Glutamatergic neuron (in vitro differentiated cells): ENCODE results near the gene ALMS1. TPM values are rescaled to one million over a fixed set of nuclear protein-coding genes. Genes with fewer than 3 reads are reported as not detected.
"Not testable (repeated sequence)": the region's sequence is repeated elsewhere in the genome, so short reads cannot be mapped to it uniquely, and the experiment has no call there.

Experiments used
- DNase-seq: peaks from one replicate; pipeline ENCODE4 v3.0.0; 2022
- H3K27ac Mint-ChIP-seq: one replicate; pipeline ENCODE4 v1.8.0; 2020; ENCODE audit warnings: mild to moderate bottlenecking, mixed read lengths, inconsistent platforms; ENCODE audit not compliant: unreplicated experiment
- H3K27me3 Mint-ChIP-seq: one replicate; pipeline ENCODE4 v1.8.0; 2020; ENCODE audit warnings: mild to moderate bottlenecking, moderate library complexity, mixed read lengths, inconsistent platforms; ENCODE audit not compliant: unreplicated experiment
- H3K36me3 Mint-ChIP-seq: one replicate; pipeline ENCODE4 v1.8.0; 2020; ENCODE audit warnings: mild to moderate bottlenecking, mixed read lengths, inconsistent platforms; ENCODE audit not compliant: unreplicated experiment
- H3K4me1 Mint-ChIP-seq: one replicate; pipeline ENCODE4 v1.8.0; 2020; ENCODE audit warnings: mild to moderate bottlenecking, low read depth, mixed read lengths, inconsistent platforms; ENCODE audit not compliant: unreplicated experiment
- H3K4me3 Mint-ChIP-seq: one replicate; pipeline ENCODE4 v1.8.0; 2020; ENCODE audit warnings: mild to moderate bottlenecking, mixed read lengths, inconsistent platforms; ENCODE audit not compliant: unreplicated experiment
- H3K9me3 Mint-ChIP-seq: one replicate; pipeline ENCODE4 v1.8.0; 2020; ENCODE audit warnings: mild to moderate bottlenecking, moderate library complexity, mixed read lengths, inconsistent platforms; ENCODE audit not compliant: unreplicated experiment
- total RNA-seq: library from RNA; stranded (reverse); fragmentation: NEBNext Ultra II Directional; extraction: Animal tissue kit (Norgen Biotek cat#: 25700); gene quantifications from one replicate; pipeline ENCODE4 v1.2.1, GENCODE V29; 2021; ENCODE audit not compliant: unreplicated experiment
- TF ChIP-seq, protein P1 (sequence below): fragments of 200-600 bp; sonication (generic); IDR thresholded peaks from one replicate; pipeline ENCODE4 v1.5.0; 2021; ENCODE audit not compliant: partially characterized antibody, unreplicated experiment

ALMS1 gene
- total RNA-seq, 1 donor from 2014 or later: 50.5 TPM

DNA sequence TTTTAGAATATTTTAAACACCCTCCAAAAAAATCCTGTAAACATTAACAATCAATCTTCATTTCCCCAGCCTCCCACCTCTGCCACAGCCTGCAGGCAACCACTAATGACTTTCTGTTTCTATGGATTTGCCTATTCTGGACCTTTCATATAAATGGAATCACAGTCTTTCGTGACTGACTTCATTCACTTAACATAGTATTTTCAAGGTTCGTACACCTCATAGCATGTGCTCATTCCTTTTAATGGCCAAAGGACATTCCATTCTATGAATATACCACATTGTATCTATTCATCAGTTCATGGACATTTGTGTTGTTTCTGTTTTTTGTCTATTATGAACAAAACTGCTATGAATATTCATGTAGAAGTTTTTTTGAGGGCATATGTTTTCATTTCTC is 208.0 kb downstream of the ALMS1 start:
- peaks cover 7% of the 10 kb centered on the region for H3K36me3 Mint-ChIP-seq
- TF ChIP-seq, protein P1, sequence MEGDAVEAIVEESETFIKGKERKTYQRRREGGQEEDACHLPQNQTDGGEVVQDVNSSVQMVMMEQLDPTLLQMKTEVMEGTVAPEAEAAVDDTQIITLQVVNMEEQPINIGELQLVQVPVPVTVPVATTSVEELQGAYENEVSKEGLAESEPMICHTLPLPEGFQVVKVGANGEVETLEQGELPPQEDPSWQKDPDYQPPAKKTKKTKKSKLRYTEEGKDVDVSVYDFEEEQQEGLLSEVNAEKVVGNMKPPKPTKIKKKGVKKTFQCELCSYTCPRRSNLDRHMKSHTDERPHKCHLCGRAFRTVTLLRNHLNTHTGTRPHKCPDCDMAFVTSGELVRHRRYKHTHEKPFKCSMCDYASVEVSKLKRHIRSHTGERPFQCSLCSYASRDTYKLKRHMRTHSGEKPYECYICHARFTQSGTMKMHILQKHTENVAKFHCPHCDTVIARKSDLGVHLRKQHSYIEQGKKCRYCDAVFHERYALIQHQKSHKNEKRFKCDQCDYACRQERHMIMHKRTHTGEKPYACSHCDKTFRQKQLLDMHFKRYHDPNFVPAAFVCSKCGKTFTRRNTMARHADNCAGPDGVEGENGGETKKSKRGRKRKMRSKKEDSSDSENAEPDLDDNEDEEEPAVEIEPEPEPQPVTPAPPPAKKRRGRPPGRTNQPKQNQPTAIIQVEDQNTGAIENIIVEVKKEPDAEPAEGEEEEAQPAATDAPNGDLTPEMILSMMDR: no peak
- H3K4me3 Mint-ChIP-seq: no peak overlapping the region
- no peak overlapping the region for H3K27ac Mint-ChIP-seq
- no peak for DNase-seq
- no peaks in the 10 kb centered on the region for H3K27me3 Mint-ChIP-seq
- no peaks in the 10 kb centered on the region for H3K4me1 Mint-ChIP-seq
- H3K9me3 Mint-ChIP-seq: no peaks in the 10 kb centered on the region

DNA sequence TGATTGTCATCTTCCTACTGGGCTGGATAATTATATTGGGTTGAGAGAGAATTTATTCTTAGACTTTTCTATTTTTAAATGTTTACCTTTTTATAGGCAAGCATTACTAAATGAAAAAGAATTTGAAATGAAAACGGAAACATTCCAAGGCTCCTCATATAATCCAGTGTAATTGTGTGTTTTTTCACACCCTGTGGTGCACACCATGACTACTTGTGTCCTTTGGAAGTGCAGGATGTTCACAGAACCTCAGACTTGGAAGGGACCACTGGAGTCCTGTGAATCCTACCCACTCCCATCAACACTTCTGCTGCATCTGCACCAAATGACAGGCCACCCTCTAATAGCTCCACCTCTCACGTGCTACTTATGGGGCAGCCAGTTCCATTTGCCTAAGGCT is 208.6 kb downstream of the ALMS1 start:
- no peaks in the 10 kb centered on the region for H3K4me1 Mint-ChIP-seq
- TF ChIP-seq, protein P1: no peak
- no peak overlapping the region for H3K4me3 Mint-ChIP-seq
- H3K27me3 Mint-ChIP-seq: no peaks in the 10 kb centered on the region
- no peak overlapping the region for H3K27ac Mint-ChIP-seq
- peaks cover 7% of the 10 kb centered on the region for H3K36me3 Mint-ChIP-seq
- DNase-seq: no peak
- H3K9me3 Mint-ChIP-seq: no peaks in the 10 kb centered on the region

DNA sequence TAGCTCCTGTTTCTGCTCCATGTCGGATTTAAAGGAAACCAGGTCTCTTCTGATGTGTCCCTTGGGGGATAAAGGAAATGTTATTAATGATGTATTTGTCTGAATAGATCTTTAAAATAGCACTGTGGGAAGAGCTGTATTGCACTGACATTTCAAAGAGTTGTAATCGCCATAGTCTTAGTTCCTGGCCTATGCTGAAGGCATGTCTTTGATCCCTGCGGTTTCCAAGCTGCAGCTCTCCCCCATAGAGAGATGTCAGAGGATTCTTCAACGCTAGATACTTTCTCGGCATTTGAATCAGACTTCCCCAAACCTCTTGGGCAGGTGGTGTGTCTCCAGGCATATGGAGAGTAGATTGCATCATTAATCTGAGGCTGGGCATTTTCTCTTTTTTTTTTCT is 216.1 kb downstream of the ALMS1 start:
- Mint-ChIP-seq H3K36me3 (no peaks in the 10 kb centered on the region), H3K4me1 (peaks cover 2% of the 10 kb centered on the region), H3K27me3 (peaks cover 3% of the 10 kb centered on the region), H3K4me3 (no peak overlapping the region), H3K27ac (peak overlapping the region; percentile 31), H3K9me3 (peaks cover 3% of the 10 kb centered on the region)
- DNase-seq: no peak
- TF ChIP-seq, protein P1: no peak

DNA sequence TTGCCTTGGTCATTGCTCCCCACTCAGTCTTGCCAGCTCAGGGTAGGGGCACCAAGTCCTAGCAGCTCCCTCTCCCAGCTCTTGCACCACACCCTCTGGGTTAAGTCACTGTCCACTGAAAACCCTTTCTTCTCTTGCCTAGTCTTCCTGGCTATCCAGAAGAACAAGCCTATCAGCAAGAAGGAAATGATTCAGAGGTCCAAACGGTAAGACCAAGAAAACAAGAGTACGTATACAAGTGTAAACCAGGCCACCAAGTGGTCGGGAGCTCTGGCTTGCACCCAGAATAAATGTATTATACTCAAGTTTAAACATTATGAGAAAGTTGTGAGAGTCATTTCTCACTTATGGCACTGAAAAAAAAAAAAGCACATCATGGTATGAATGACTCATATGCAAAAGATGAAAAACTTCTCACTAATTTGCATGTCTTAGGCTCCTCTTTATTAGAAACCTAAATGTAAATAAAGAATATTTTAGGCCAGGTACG is 217.5 kb downstream of the ALMS1 start:
- not testable (repeated sequence) for DNase-seq, H3K9me3 Mint-ChIP-seq, H3K27me3 Mint-ChIP-seq, H3K36me3 Mint-ChIP-seq, H3K4me3 Mint-ChIP-seq, H3K27ac Mint-ChIP-seq, H3K4me1 Mint-ChIP-seq

DNA sequence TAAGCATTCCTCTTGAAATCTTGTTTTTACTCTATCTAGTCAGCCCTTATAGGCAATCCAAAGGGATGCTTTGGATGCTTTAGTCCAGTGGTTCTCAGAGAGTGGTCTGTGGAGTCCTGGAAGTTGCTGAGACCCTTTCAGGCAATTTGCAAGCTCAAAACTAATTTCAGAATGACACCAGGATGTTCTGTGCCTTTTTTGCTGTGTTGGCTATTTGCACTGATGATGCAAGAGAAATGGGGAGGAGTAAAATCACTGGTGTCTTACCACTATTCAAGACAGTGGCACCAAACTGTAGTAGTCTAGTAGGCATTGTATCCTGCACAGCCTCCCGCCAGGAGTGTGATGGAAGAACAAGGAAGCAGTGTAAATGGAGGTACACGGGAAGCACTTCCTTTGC is 219.0 kb downstream of the ALMS1 start:
- not testable (repeated sequence) for H3K4me3 Mint-ChIP-seq, H3K27ac Mint-ChIP-seq, H3K4me1 Mint-ChIP-seq, H3K9me3 Mint-ChIP-seq, H3K36me3 Mint-ChIP-seq, DNase-seq, H3K27me3 Mint-ChIP-seq

DNA sequence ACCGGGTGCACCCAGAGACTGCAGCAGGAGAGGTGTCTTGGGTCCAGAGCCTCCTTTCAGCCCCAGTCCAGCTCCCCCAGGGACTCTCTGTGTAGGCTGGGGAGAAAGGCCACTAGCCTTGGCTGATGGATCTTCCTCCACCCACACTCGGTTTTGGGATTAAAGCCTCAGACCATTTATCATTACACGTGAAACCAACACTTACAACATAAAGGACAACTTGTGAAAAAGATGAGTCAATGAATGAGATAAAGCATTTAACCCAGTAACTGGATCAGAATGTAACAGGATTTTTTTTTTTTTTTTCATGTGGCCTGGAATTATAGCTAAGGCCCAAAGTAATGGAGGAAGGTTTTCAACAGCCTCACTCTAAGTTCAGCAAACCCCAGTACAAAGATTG is 224.5 kb downstream of the ALMS1 start:
- no peak overlapping the region for H3K4me3 Mint-ChIP-seq
- TF ChIP-seq, protein P1: no peak
- DNase-seq: no peak
- H3K9me3 Mint-ChIP-seq: no peaks in the 10 kb centered on the region
- H3K4me1 Mint-ChIP-seq: no peaks in the 10 kb centered on the region
- no peak overlapping the region for H3K27ac Mint-ChIP-seq
- H3K36me3 Mint-ChIP-seq: no peaks in the 10 kb centered on the region
- peaks cover 4% of the 10 kb centered on the region for H3K27me3 Mint-ChIP-seq
